HG03558 (cell line): ENCODE results near the gene TMEM114.

Experiments used
- ATAC-seq: cut with Tn5 transposase; IDR thresholded peaks from one replicate; pipeline ENCODE4 v1.9.1; 2021; ENCODE audit warnings: moderate number of reproducible peaks; ENCODE audit not compliant: unreplicated experiment; ENCODE audit errors: extremely low read depth

Gene TMEM114

GRCh38 chr16:8611886-8612600 lies 21.7 kb upstream of the TMEM114 start:
- no peak for ATAC-seq

- no peak for ATAC-seq
Measured at GRCh38 chr16:8611122-8611521, 20.8 kb upstream of the TMEM114 start.

GRCh38 chr16:8607214-8607613 lies 16.9 kb upstream of the TMEM114 start:
- no peak for ATAC-seq

GRCh38 chr16:8605554-8605953 lies 15.2 kb upstream of the TMEM114 start:
- no peak for ATAC-seq

GRCh38 chr16:8600144-8600775 lies 9.9 kb upstream of the TMEM114 start:
- no peak for ATAC-seq

- ATAC-seq = no peak
Measured at GRCh38 chr16:8596581-8596980, 6.3 kb upstream of the TMEM114 start.

- ATAC-seq = no peak
Measured at GRCh38 chr16:8595783-8596182, 5.5 kb upstream of the TMEM114 start.

GRCh38 chr16:8594149-8594666 lies 3.9 kb upstream of the TMEM114 start:
- ATAC-seq = no peak

- ATAC-seq = no peak
Measured at GRCh38 chr16:8591451-8591850, 1.1 kb upstream of the TMEM114 start.

- no peak for ATAC-seq
Measured at GRCh38 chr16:8590811-8591210, 500 bp upstream of the TMEM114 start.

- no peak for ATAC-seq
Measured at GRCh38 chr16:8589057-8589899, 1.0 kb downstream of the TMEM114 start.

- no peak for ATAC-seq
Measured at GRCh38 chr16:8588682-8589056, 1.6 kb downstream of the TMEM114 start.

GRCh38 chr16:8587065-8587464 lies 3.2 kb downstream of the TMEM114 start:
- no peak for ATAC-seq

GRCh38 chr16:8585857-8586256 lies 4.5 kb downstream of the TMEM114 start:
- no peak for ATAC-seq

GRCh38 chr16:8585041-8585440 lies 5.3 kb downstream of the TMEM114 start:
- no peak for ATAC-seq

GRCh38 chr16:8583732-8584131 lies 6.6 kb downstream of the TMEM114 start:
- no peak for ATAC-seq

GRCh38 chr16:8583199-8583598 lies 7.1 kb downstream of the TMEM114 start:
- ATAC-seq = no peak

- no peak for ATAC-seq
Measured at GRCh38 chr16:8581831-8582580, 8.3 kb downstream of the TMEM114 start.

- ATAC-seq = no peak
Measured at GRCh38 chr16:8579559-8579958, 10.8 kb downstream of the TMEM114 start.

- ATAC-seq = no peak
Measured at GRCh38 chr16:8577678-8578304, 12.5 kb downstream of the TMEM114 start.
